ENCODE measurements around the gene CYP19A1. TPM values are rescaled to one million over a fixed set of nuclear protein-coding genes. Genes with fewer than 3 reads are reported as not detected.

The CYP19A1 gene
- total and polyA plus RNA-seq, 9 of the 15 experiments (the other 6 are each of a cell fraction or from before 2014, with no cell fraction given), result 0.16 to 0.63 (median 0.47) TPM; not detected in 3

- TF ChIP-seq ETS2 (tag; IDR thresholded peaks at IDR 0.05; ENCODE audit: borderline replicate concordance, poor library complexity, severe bottlenecking), result no peak
- TF ChIP-seq U2AF2 (optimal IDR thresholded peaks at IDR 0.05; ENCODE audit: low read depth, low read length), result no peak
- no peak for TF ChIP-seq ZNF764 (CRISPR knock-in tag; IDR thresholded peaks at IDR 0.05; ENCODE audit: low read depth)
- no peak for TF ChIP-seq SUPT5H (IDR thresholded peaks at IDR 0.05)
- TF ChIP-seq SMC3 (conservative IDR thresholded peaks at IDR 0.05; ENCODE audit: insufficient read depth, low read depth, low read length), result no peak
- TF ChIP-seq ZBTB43 (CRISPR knock-in tag; IDR thresholded peaks at IDR 0.05), result no peak
- no peak for TF ChIP-seq ETS1 (conservative IDR thresholded peaks at IDR 0.05; ENCODE audit: control insufficient read depth, low read depth, low read length)
- no peak for TF ChIP-seq ZNF23 (CRISPR knock-in tag; IDR thresholded peaks at IDR 0.05)
- TF ChIP-seq ZSCAN29 (IDR thresholded peaks at IDR 0.05), result no peak
- TF ChIP-seq ZKSCAN8 (CRISPR knock-in tag; IDR thresholded peaks at IDR 0.05), result no peak
- no peak for TF ChIP-seq RBM34 (IDR thresholded peaks at IDR 0.05; ENCODE audit: borderline replicate concordance, insufficient read depth, low read length)
- TF ChIP-seq ZNF12 (CRISPR knock-in tag; IDR thresholded peaks at IDR 0.05), result no peak
- TF ChIP-seq THRAP3 (IDR thresholded peaks at IDR 0.05; ENCODE audit: borderline replicate concordance), result no peak
Observed at GRCh38 chr15:51316636-51317035, 21.8 kb downstream of the CYP19A1 start (continued).

Measured in K562 (cell line).